ENCODE data around the gene MAP4. TPM values are rescaled to one million over a fixed set of nuclear protein-coding genes. Genes with fewer than 3 reads are reported as not detected.

MAP4 gene
- total RNA-seq, 3 donors from 2014 or later (not counting 1 experiment from before 2014, with no cell fraction given), result 74.5 to 97.1 (median 88.9) TPM

DNA sequence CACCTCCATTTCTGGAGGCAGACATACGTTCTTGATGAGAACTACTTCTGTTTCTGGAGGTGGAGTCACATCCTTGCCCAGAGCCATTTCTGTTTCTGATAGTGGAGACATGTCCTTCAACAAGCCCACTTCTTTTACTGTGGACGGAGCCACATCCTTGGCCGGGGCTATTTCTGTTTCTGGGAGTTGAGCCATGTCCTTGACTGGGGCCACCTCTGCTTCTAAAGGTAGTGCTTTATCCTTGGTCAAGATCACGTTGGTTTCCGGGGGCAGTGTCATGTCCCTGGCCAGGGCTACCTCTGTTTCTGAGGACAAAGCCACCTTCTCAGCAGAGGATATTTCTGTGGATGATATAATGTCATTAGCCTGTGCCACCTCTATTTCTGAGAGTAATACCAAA, 100.0 kb downstream of the MAP4 start:
- intact Hi-C loops (cut with micrococcal nuclease), result no loop called here
- DNase-seq (no peak), ATAC-seq (no peak)
- Mint-ChIP-seq H3K4me1 (no peaks in the 10 kb centered on the region), H3K36me3 (peaks cover 25% of the 10 kb centered on the region), H3K27ac (no peak overlapping the region), H3K4me3 (no peak overlapping the region), H3K9me3 (no peaks in the 10 kb centered on the region), H3K27me3 (ENCODE audit: low read depth in 2 of 2) (no peaks in the 10 kb centered on the region)
- Histone ChIP-seq H3K27ac (ENCODE audit: low read length) (no peak overlapping the region), H3K4me1 (ENCODE audit: control insufficient read depth, insufficient read depth, low read length) (no peaks in the 10 kb centered on the region), H3K9me3 (ENCODE audit: control insufficient read depth, insufficient read depth, low read length) (no peaks in the 10 kb centered on the region), H3K36me3 (ENCODE audit: control insufficient read depth, insufficient read depth, low read length) (peaks cover 45% of the 10 kb centered on the region), H3K27me3 (ENCODE audit: control insufficient read depth, insufficient read depth, low read length) (no peaks in the 10 kb centered on the region), H3K4me3 (ENCODE audit: low read length) (no peak overlapping the region)
- TF ChIP-seq, protein P1, sequence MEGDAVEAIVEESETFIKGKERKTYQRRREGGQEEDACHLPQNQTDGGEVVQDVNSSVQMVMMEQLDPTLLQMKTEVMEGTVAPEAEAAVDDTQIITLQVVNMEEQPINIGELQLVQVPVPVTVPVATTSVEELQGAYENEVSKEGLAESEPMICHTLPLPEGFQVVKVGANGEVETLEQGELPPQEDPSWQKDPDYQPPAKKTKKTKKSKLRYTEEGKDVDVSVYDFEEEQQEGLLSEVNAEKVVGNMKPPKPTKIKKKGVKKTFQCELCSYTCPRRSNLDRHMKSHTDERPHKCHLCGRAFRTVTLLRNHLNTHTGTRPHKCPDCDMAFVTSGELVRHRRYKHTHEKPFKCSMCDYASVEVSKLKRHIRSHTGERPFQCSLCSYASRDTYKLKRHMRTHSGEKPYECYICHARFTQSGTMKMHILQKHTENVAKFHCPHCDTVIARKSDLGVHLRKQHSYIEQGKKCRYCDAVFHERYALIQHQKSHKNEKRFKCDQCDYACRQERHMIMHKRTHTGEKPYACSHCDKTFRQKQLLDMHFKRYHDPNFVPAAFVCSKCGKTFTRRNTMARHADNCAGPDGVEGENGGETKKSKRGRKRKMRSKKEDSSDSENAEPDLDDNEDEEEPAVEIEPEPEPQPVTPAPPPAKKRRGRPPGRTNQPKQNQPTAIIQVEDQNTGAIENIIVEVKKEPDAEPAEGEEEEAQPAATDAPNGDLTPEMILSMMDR (IDR thresholded peaks at IDR 0.05), result no peak
- WGBS (ENCODE audit: insufficient coverage), result 96% methylated on average over 5 of the region's 5 CpGs

DNA sequence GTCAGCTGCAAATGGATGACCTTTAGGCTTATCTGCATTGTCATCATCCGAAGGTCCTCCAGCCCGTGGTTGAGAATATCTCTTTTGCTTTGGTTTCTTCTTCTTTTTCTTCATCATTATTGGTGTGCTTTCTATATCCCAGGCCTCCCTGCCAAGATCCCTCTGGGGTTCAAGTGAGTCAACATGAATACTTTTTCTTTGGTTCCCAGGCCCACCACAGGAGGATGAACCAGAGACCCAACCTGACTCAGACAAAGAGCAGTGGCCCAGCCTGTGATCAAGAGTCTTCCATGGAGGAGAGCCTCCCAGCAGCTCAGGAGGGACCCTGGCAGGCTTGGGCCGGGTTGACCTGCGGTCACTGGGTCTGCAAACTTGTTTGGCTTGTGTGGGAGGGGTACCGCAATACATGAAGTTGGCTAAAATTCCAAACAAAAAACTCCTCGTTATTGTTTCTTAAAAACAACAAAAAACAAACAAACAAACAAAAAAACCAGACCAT, 104.2 kb downstream of the MAP4 start:
- TF ChIP-seq, protein P1 (IDR thresholded peaks at IDR 0.05), result no peak
- Mint-ChIP-seq H3K36me3 (peaks cover 41% of the 10 kb centered on the region), H3K4me3 (no peak overlapping the region), H3K27ac (no peak overlapping the region), H3K27me3 (ENCODE audit: low read depth in 2 of 2) (no peaks in the 10 kb centered on the region), H3K9me3 (no peaks in the 10 kb centered on the region), H3K4me1 (no peaks in the 10 kb centered on the region)
- 100% methylated on average over 3 of the region's 6 CpGs for WGBS (ENCODE audit: insufficient coverage)
- Histone ChIP-seq H3K4me1 (ENCODE audit: control insufficient read depth, insufficient read depth, low read length) (no peaks in the 10 kb centered on the region), H3K9me3 (ENCODE audit: control insufficient read depth, insufficient read depth, low read length) (no peaks in the 10 kb centered on the region), H3K27ac (ENCODE audit: low read length) (no peak overlapping the region), H3K36me3 (ENCODE audit: control insufficient read depth, insufficient read depth, low read length) (peaks cover 45% of the 10 kb centered on the region), H3K4me3 (ENCODE audit: low read length) (no peak overlapping the region), H3K27me3 (ENCODE audit: control insufficient read depth, insufficient read depth, low read length) (no peaks in the 10 kb centered on the region)
- DNase-seq, result no peak
- intact Hi-C loops (cut with micrococcal nuclease), result no loop called here
- no peak for ATAC-seq

DNA sequence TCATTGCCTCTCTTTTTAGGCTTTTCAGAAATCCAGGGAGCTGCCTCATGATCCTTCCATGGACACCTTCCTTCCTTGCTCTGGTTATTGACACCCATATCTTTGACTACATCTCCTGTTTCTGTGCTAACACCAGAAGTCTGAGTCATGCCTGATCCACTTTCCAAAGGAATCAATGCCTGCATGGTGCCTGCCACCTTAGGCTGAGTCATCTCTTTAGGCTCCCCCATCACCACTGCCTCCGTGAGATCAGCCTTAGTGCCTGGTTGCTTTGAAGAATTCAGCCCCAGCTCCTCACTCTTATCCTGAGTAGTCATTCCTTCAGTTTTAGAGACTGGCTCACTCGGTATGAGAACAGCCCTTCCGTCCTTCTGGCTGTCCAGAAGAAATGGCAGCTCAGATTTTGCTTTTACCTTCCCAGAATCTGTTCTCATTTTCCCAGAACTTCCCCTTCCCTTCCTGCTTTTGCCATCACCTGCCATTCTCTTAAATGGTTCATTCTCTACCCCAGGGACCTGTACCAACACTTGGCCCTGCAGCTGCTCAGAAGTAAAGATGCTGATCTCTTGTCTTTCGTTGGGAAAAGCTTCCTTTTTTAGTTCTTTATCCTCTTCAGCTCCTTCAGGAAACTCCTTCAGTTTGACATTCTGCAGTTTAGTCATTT, 105.3 kb downstream of the MAP4 start:
- WGBS (ENCODE audit: insufficient coverage), result 91% methylated on average over 4 of the region's 4 CpGs
- Histone ChIP-seq H3K36me3 (ENCODE audit: control insufficient read depth, insufficient read depth, low read length) (peaks cover 34% of the 10 kb centered on the region), H3K27ac (ENCODE audit: low read length) (no peak overlapping the region), H3K9me3 (ENCODE audit: control insufficient read depth, insufficient read depth, low read length) (no peaks in the 10 kb centered on the region), H3K4me3 (ENCODE audit: low read length) (no peak overlapping the region), H3K4me1 (ENCODE audit: control insufficient read depth, insufficient read depth, low read length) (no peaks in the 10 kb centered on the region), H3K27me3 (ENCODE audit: control insufficient read depth, insufficient read depth, low read length) (no peaks in the 10 kb centered on the region)
- DNase-seq (no peak), ATAC-seq (no peak)
- peaks cover 41% of the 10 kb centered on the region for H3K36me3 Mint-ChIP-seq
- H3K27ac Mint-ChIP-seq, result no peak overlapping the region
- intact Hi-C loops (cut with micrococcal nuclease), result no loop called here
- H3K27me3 Mint-ChIP-seq (ENCODE audit: low read depth in 2 of 2), result no peaks in the 10 kb centered on the region
- TF ChIP-seq, protein P1 (IDR thresholded peaks at IDR 0.05), result no peak
- no peak overlapping the region for H3K4me3 Mint-ChIP-seq
- H3K4me1 Mint-ChIP-seq, result no peaks in the 10 kb centered on the region
- H3K9me3 Mint-ChIP-seq, result no peaks in the 10 kb centered on the region

DNA sequence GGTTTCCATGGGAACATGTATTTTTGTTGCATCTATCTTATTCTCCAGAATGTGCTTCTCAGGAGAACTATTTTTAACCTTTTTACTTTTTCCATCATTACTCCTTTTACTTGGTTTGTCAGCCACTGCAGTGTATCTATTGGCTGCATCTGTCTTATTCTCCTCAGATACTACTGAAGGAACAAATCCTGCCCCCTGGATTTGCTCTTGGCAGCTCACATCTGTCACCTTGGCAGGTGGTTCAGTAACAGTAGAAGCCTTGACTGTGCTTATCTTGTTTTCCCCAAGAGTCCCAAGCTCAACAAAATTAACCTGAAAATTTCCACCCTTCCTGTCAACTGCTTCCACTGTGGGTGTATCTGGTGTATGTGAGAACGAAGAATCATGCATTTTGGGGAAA, 106.0 kb downstream of the MAP4 start:
- H3K9me3 Mint-ChIP-seq, result no peaks in the 10 kb centered on the region
- no peak overlapping the region for H3K4me3 Mint-ChIP-seq
- no peaks in the 10 kb centered on the region for H3K27me3 ChIP-seq (ENCODE audit: control insufficient read depth, insufficient read depth, low read length)
- no peaks in the 10 kb centered on the region for H3K4me1 Mint-ChIP-seq
- intact Hi-C loops (cut with micrococcal nuclease), result no loop called here
- no peak overlapping the region for H3K27ac ChIP-seq (ENCODE audit: low read length)
- no peaks in the 10 kb centered on the region for H3K9me3 ChIP-seq (ENCODE audit: control insufficient read depth, insufficient read depth, low read length)
- DNase-seq (no peak), ATAC-seq (no peak)
- no peaks in the 10 kb centered on the region for H3K27me3 Mint-ChIP-seq (ENCODE audit: low read depth in 2 of 2)
- no peak overlapping the region for H3K27ac Mint-ChIP-seq
- peaks cover 36% of the 10 kb centered on the region for H3K36me3 Mint-ChIP-seq
- no CpG with 5 or more reads among the region's 1 CpG for WGBS (ENCODE audit: insufficient coverage)
- TF ChIP-seq, protein P1 (IDR thresholded peaks at IDR 0.05), result no peak
- H3K36me3 ChIP-seq (ENCODE audit: control insufficient read depth, insufficient read depth, low read length), result peaks cover 30% of the 10 kb centered on the region
- H3K4me3 ChIP-seq (ENCODE audit: low read length), result no peak overlapping the region
- no peaks in the 10 kb centered on the region for H3K4me1 ChIP-seq (ENCODE audit: control insufficient read depth, insufficient read depth, low read length)
